Measurements from ENCODE around the gene UPF3B. TPM values are rescaled to one million over a fixed set of nuclear protein-coding genes. Genes with fewer than 3 reads are reported as not detected.

UPF3B gene
- total RNA-seq, 1 experiment from 2014 or later: 1.1 TPM

Other genes with a start within 250 kb of the UPF3B start
- 7.4 and 10.1 TPM in 2 replicates for gene NKRF, start 246.5 kb downstream of the UPF3B start, total RNA-seq (2014; rRNA removed; shearing (Covaris generic); ENCODE audit: low replicate concordance)
- 1.4 and 5.7 TPM in 2 replicates for gene SEPTIN6, start 159.8 kb downstream of the UPF3B start, total RNA-seq (2014; rRNA removed; shearing (Covaris generic); ENCODE audit: low replicate concordance)
- gene SOWAHD, start 94.4 kb downstream of the UPF3B start, total RNA-seq (2014; rRNA removed; shearing (Covaris generic); ENCODE audit: low replicate concordance): 1.2 TPM in 1 of 2 replicates, not detected in the other
- 2,795 and 3,088 TPM in 2 replicates for gene RPL39, start 61.3 kb downstream of the UPF3B start, total RNA-seq (2014; rRNA removed; shearing (Covaris generic); ENCODE audit: low replicate concordance)
- 10.1 and 10.4 TPM in 2 replicates for gene RNF113A, start 18.8 kb upstream of the UPF3B start, total RNA-seq (2014; rRNA removed; shearing (Covaris generic); ENCODE audit: low replicate concordance)
- gene NDUFA1, start 18.9 kb upstream of the UPF3B start, total RNA-seq (2014; rRNA removed; shearing (Covaris generic); ENCODE audit: low replicate concordance): 108 and 198 TPM in 2 replicates
- not detected in 2 replicates for gene AKAP14, start 42.9 kb upstream of the UPF3B start, total RNA-seq (2014; rRNA removed; shearing (Covaris generic); ENCODE audit: low replicate concordance)
- 5.0 and 6.2 TPM in 2 replicates for gene NKAP, start 90.8 kb upstream of the UPF3B start, total RNA-seq (2014; rRNA removed; shearing (Covaris generic); ENCODE audit: low replicate concordance)
- gene RHOXF2B, start 224.7 kb upstream of the UPF3B start, total RNA-seq (2014; rRNA removed; shearing (Covaris generic); ENCODE audit: low replicate concordance): not detected in 2 replicates

Data from MG63 (cell line).